Type B pancreatic cell (in vitro differentiated cells): Measurements from ENCODE around the gene SIRPA. TPM values are rescaled to one million over a fixed set of nuclear protein-coding genes. Genes with fewer than 3 reads are reported as not detected.

Experiments used
- DNase-seq: peaks from one replicate; pipeline ENCODE4 v3.0.0; 2021; ENCODE audit warnings: mixed read lengths; ENCODE audit not compliant: unreplicated experiment; ENCODE audit errors: extremely low spot score
- H3K27ac Mint-ChIP-seq: 2 replicates; pipeline ENCODE4 v1.8.0; 2021; ENCODE audit warnings: mild to moderate bottlenecking, mixed read lengths
- H3K27me3 Mint-ChIP-seq: 2 replicates; pipeline ENCODE4 v1.8.0; 2021; ENCODE audit warnings: mixed read lengths
- H3K36me3 Mint-ChIP-seq: 2 replicates; pipeline ENCODE4 v1.8.0; 2021; ENCODE audit warnings: mixed read lengths
- H3K4me1 Mint-ChIP-seq: one replicate; pipeline ENCODE4 v1.8.0; 2021; ENCODE audit warnings: mixed read lengths; ENCODE audit not compliant: unreplicated experiment
- H3K4me3 Mint-ChIP-seq: 2 replicates; pipeline ENCODE4 v1.8.0; 2021; ENCODE audit warnings: mild to moderate bottlenecking, mixed read lengths
- H3K9me3 Mint-ChIP-seq: 2 replicates; pipeline ENCODE4 v1.8.0; 2021; ENCODE audit warnings: mixed read lengths
- total RNA-seq: library from RNA; stranded (reverse); gene quantifications from 2 replicates; pipeline ENCODE4 v1.2.1, GENCODE V29; 2021; ENCODE audit warnings: low replicate concordance
- TF ChIP-seq, protein P1 (sequence below): fragments of 200-600 bp; sonication (generic); conservative IDR thresholded peaks from 2 replicates; pipeline ENCODE4 v1.5.0; 2021; ENCODE audit warnings: antibody characterized with exemption, mild to moderate bottlenecking

Gene SIRPA
- total RNA-seq, 1 donor from 2014 or later: 12.3 TPM

DNA sequence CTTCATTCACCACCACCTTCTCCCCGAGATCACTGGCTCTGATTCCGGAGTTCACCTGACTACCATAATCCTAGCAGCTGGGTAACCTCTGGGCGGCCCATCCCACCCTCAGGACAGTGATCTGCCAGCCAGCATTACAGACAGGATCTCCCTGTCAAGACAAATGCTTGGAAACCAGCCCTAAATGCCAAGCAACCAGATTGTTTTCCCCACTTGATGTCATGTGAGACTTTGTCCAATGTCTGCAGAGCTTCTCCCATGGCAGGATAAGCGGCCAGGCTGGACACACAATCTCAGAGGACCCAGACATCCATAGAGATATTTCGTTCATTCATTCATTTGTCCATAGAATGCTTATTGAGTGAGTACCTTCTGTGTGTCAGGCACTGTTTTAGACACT, 66.2 kb downstream of the SIRPA start:
- TF ChIP-seq, protein P1, sequence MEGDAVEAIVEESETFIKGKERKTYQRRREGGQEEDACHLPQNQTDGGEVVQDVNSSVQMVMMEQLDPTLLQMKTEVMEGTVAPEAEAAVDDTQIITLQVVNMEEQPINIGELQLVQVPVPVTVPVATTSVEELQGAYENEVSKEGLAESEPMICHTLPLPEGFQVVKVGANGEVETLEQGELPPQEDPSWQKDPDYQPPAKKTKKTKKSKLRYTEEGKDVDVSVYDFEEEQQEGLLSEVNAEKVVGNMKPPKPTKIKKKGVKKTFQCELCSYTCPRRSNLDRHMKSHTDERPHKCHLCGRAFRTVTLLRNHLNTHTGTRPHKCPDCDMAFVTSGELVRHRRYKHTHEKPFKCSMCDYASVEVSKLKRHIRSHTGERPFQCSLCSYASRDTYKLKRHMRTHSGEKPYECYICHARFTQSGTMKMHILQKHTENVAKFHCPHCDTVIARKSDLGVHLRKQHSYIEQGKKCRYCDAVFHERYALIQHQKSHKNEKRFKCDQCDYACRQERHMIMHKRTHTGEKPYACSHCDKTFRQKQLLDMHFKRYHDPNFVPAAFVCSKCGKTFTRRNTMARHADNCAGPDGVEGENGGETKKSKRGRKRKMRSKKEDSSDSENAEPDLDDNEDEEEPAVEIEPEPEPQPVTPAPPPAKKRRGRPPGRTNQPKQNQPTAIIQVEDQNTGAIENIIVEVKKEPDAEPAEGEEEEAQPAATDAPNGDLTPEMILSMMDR: no peak
- Mint-ChIP-seq H3K4me3 (no peak overlapping the region), H3K36me3 (no peaks in the 10 kb centered on the region), H3K27ac (no peak overlapping the region), H3K4me1 (peaks cover 7% of the 10 kb centered on the region), H3K9me3 (no peaks in the 10 kb centered on the region), H3K27me3 (peaks cover 59% of the 10 kb centered on the region)
- DNase-seq: no peak

DNA sequence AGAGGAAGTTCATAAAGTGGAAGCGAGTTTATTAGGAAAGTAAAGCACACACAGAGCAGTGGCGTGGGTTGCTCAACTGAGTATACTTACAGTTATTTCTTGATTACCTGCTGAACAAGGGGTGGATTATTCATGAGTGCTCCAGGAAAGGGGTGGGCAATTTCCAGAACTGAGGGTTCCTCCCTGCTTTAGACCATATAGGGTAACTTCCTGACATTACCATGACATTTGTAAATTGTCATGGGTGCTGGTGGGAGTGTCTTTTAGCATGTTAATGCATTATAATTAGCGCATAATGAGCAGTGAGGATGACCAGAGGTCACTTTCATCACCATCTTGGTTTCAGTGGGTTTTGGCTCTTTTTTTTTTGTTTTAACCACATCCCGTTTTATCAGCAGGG, 68.9 kb downstream of the SIRPA start:
- H3K36me3 Mint-ChIP-seq: no peaks in the 10 kb centered on the region
- peaks cover 82% of the 10 kb centered on the region for H3K27me3 Mint-ChIP-seq
- H3K4me3 Mint-ChIP-seq: no peak overlapping the region

DNA sequence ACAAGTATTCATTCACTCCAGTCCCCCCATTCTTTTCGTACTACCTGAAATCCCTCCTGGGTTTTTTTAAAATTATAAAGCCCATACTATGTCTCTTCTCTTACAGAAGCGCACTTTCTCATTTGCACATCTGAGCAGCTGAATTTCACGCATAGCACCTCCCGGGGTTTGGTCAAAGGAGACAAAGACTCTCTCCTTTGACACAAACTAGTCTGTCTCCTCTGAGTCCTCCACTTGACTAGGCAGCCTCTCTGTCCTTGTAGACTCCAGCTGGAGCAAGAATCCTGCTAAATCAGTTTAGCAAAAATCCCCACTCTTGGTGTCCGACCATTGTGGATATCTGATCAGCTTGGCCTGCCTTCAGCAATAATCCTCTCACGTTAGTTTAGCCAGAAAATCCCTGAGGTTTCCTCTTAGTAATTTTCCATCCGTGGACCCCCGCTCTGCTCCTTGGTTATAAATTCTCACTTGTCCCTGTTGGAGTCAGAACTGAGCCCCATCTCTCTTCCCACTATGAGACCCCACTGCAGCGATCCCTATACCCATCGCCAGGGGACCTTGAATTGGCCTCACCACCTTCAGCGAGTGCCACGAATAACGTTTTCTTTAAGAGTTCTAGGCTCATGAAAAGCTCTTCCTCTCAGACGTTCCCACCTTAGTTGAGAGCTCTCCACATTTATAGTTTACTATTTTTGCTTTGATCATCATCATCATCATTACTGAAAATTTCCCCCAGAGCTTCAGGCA, 69.6 kb downstream of the SIRPA start:
- DNase-seq: no peak
- Mint-ChIP-seq H3K27ac (no peak overlapping the region), H3K4me3 (no peak overlapping the region), H3K27me3 (peaks cover 90% of the 10 kb centered on the region), H3K36me3 (no peaks in the 10 kb centered on the region), H3K9me3 (no peaks in the 10 kb centered on the region), H3K4me1 (peaks cover 7% of the 10 kb centered on the region)
- TF ChIP-seq, protein P1: no peak

More for the DNA sequence above, 68.9 kb downstream of the SIRPA start:
- Mint-ChIP-seq H3K9me3 (no peaks in the 10 kb centered on the region), H3K4me1 (peaks cover 7% of the 10 kb centered on the region), H3K27ac (no peak overlapping the region)
- no peak for DNase-seq
- TF ChIP-seq, protein P1: no peak

DNA sequence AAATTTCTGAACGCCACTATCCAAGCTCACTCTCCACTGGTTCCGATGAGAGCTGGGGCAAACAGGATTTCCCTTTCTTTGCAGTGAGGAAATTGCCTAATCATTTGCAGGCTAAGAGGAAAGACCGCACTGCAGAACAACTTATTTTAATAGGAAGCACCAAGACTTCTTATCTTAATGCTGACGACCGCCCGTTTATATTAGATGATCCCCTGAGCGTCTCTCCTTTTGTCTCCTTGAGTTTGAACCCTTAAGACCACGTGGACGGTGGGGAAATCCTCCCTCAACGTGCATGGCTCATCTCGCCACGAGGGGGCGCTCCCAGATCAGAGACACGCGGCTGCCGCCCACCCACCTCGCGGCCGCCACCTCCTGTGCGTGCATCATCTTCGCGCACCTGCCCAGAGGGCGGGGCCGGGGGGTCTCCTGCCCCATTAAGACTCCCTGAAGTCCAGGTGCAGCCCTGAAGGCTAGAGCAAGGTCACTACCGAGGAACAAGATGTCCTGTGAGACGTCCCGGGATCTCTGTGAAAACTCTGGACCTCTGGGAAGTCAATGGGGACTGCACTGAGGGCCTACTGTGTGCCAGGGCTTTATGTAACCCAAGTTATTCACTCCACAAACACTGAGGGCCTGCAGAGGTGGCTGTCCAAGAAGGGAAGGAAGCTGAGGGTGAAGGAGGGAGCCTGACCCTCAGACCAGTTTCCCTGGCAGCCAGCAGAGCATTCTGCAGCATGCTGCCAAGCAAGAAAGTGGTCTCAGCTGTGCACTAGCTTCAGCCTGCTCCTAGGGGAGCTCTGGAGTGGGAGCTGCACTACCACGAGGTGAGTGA, 70.5 kb downstream of the SIRPA start:
- peak; percentile 81 for DNase-seq
- peaks cover 7% of the 10 kb centered on the region for H3K4me1 Mint-ChIP-seq
- peaks cover 94% of the 10 kb centered on the region for H3K27me3 Mint-ChIP-seq
- H3K4me3 Mint-ChIP-seq: peak overlapping the region; percentile 27
- TF ChIP-seq, protein P1: peak; percentile 98
- H3K9me3 Mint-ChIP-seq: no peaks in the 10 kb centered on the region
- H3K36me3 Mint-ChIP-seq: no peaks in the 10 kb centered on the region
- no peak overlapping the region for H3K27ac Mint-ChIP-seq

DNA sequence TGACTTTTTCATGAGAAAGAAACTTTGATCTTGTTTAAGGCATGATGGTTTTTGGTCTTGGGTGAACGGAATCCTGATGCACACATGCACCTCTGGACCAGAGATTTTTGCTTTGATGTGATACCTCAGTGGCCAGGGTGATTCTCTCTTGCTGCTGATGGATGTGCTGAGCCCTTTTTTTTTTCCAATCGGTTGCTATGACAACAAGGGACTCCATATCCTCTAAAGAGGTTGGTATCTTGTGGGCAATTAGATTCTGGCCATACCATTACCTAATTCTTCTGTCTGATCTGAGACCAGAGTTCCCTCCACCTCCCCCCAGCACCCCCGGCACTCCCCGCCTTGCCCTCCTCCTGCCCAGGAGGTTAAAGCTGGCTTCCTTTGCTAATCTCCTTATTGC, 73.8 kb downstream of the SIRPA start:
- TF ChIP-seq, protein P1: no peak
- no peak for DNase-seq
- Mint-ChIP-seq H3K4me3 (no peak overlapping the region), H3K36me3 (no peaks in the 10 kb centered on the region), H3K27ac (no peak overlapping the region), H3K27me3 (peaks cover 84% of the 10 kb centered on the region), H3K4me1 (peaks cover 7% of the 10 kb centered on the region), H3K9me3 (no peaks in the 10 kb centered on the region)
